K562 (cell line): Measurements from ENCODE around the gene ALK. TPM values are rescaled to one million over a fixed set of nuclear protein-coding genes. Genes with fewer than 3 reads are reported as not detected.

Experiments used
- ATAC-seq: fragments of 200-7000 bp; cut with Tn5 transposase; 3 replicates; pipeline ENCODE4 v1.9.1; 2020; ENCODE audit warnings: moderate library complexity
- BruUV-seq: library from RNA; stranded (reverse); fragments of 400-500 nt; replicated peaks from 2 replicates; lab custom pipeline; 2021; lab: Mats Ljungman, UMichigan
- CTCF ChIA-PET: fragments of 300-600 bp; formaldehyde crosslinking; extraction: SDS; loops from one replicate; lab custom pipeline; 2021; ENCODE audit warnings: low intra/inter-chr PET ratio; lab: Yijun Ruan, JAX
- POLR2A ChIA-PET: fragments of 300-600, 350-650 bp; sonication (Branson Sonifier 250); formaldehyde crosslinking; extraction: SDS; loops from one replicate; lab custom pipeline; 2021; ENCODE audit warnings: antibody characterized with exemption, inconsistent platforms; lab: Yijun Ruan, JAX
- DNase-seq, 4 experiments: peaks; one replicate each; pipeline versions ENCODE4 v3.0.0 to v3.0.0-alpha.2; 2011 to 2018; ENCODE audit warnings: low spot score in 3 of 4, mixed read lengths in 3 of 4; ENCODE audit errors: extremely low read depth in 1 of 4
- FAIRE-seq: peaks from 2 replicates; lab custom pipeline; 2011; peaks lifted over from hg19 to GRCh38; lab: Jason Lieb, UNC
- H2AFZ ChIP-seq: 2 replicates; pipeline ENCODE4 v1.6.0; 2011; ENCODE audit warnings: low read depth, low read length, control low read depth, inconsistent platforms
- H3K27ac ChIP-seq: fragments of 200-600 bp; 3 replicates; pipeline ENCODE4 v1.8.0; 2011; ENCODE audit warnings: low read depth, mild to moderate bottlenecking, control low read depth, inconsistent platforms, low read length, moderate library complexity, mixed read lengths; ENCODE audit errors: extremely low read depth
- H3K27me3 ChIP-seq, 2 experiments: fragments of 300-600 bp in 1 of 2; 2 replicates in 1 of 2; 3 replicates in 1 of 2; pipeline versions ENCODE4 v1.6.0 to v1.8.0; 2011; ENCODE audit warnings: inconsistent platforms in 2 of 2, low read length in 2 of 2, mild to moderate bottlenecking in 1 of 2, mixed read lengths in 1 of 2, moderate library complexity in 1 of 2; ENCODE audit not compliant: control insufficient read depth in 2 of 2, insufficient read depth in 2 of 2
- H3K36me3 ChIP-seq: fragments of 300-600 bp; 3 replicates; pipeline ENCODE4 v1.8.0; 2011; ENCODE audit warnings: mild to moderate bottlenecking, low read length, inconsistent platforms; ENCODE audit not compliant: control insufficient read depth, insufficient read depth
- H3K4me1 ChIP-seq, 2 experiments: fragments of 200-600 bp in 1 of 2; replicated peaks in 1 of 2; 2 replicates in 1 of 2; 3 replicates in 1 of 2; pipeline versions ENCODE4 v1.5.1 to v1.8.0; 2011; ENCODE audit warnings: inconsistent platforms in 2 of 2, low read length in 2 of 2, mild to moderate bottlenecking in 1 of 2, mixed read lengths in 1 of 2, moderate library complexity in 1 of 2; ENCODE audit not compliant: control insufficient read depth in 2 of 2, insufficient read depth in 2 of 2
- H3K4me2 ChIP-seq: 2 replicates; pipeline ENCODE4 v1.6.1; 2011; ENCODE audit warnings: low read length, control low read depth, inconsistent platforms, mixed read lengths; ENCODE audit not compliant: insufficient read depth
- H3K4me3 ChIP-seq: fragments of 200-600 bp; sonication (generic), shearing (Covaris generic); 2 replicates; pipeline ENCODE4 v1.5.1; 2016; ENCODE audit warnings: control low read depth, inconsistent platforms
- H3K79me2 ChIP-seq: fragments of 200-600 bp; 3 replicates; pipeline ENCODE4 v1.8.0; 2011; ENCODE audit warnings: low read length, inconsistent platforms; ENCODE audit not compliant: control insufficient read depth, insufficient read depth
- H3K9ac ChIP-seq, 2 experiments: 2 replicates each; pipeline versions ENCODE4 v1.6.0 to v1.6.1; 2011; ENCODE audit warnings: low read depth in 2 of 2, low read length in 2 of 2, control low read depth in 1 of 2, inconsistent platforms in 1 of 2, mild to moderate bottlenecking in 1 of 2, mixed read lengths in 1 of 2; ENCODE audit not compliant: insufficient read depth in 1 of 2
- H3K9me1 ChIP-seq: one replicate; pipeline ENCODE4 v1.6.0; 2011; ENCODE audit warnings: inconsistent platforms, mild to moderate bottlenecking, low read length, moderate library complexity; ENCODE audit not compliant: control insufficient read depth, insufficient read depth
- H3K9me3 ChIP-seq: replicated peaks from 2 replicates; pipeline ENCODE4 v1.5.1; 2011; ENCODE audit warnings: low read depth, low read length, inconsistent platforms; ENCODE audit not compliant: control insufficient read depth, insufficient read depth
- H4K20me1 ChIP-seq: replicated peaks from 2 replicates; pipeline ENCODE4 v1.6.1; 2011; ENCODE audit warnings: low read length, inconsistent platforms, mixed read lengths; ENCODE audit not compliant: control insufficient read depth, insufficient read depth
- CBX5 ChIP-seq: IDR thresholded peaks from 2 replicates; pipeline ENCODE4 v1.6.1; 2014; ENCODE audit warnings: low read depth, borderline replicate concordance
- CHCHD3 ChIP-seq: fragments of 250-450 bp; sonication (Bioruptor Pico); IDR thresholded peaks from 2 replicates; pipeline ENCODE4 v2.1.2; 2022; ENCODE audit warnings: mild to moderate bottlenecking
- CHD4 ChIP-seq: fragments of 200-600 bp; sonication (generic); IDR thresholded peaks from 3 replicates; pipeline ENCODE4 v1.6.1; 2012; ENCODE audit warnings: low read depth, mild to moderate bottlenecking, mixed read lengths, low read length, inconsistent platforms; ENCODE audit not compliant: insufficient read depth, insufficient replicate concordance, poor library complexity, severe bottlenecking
- FOXM1 ChIP-seq, 2 experiments: fragments of 450-650 bp in 1 of 2; sonication (generic) in 1 of 2; formaldehyde crosslinking in 1 of 2; IDR thresholded peaks; 2 replicates each; pipeline versions ENCODE4 v1.6.1 to v1.9.0; 2017 to 2022; ENCODE audit warnings: low read depth in 2 of 2, mild to moderate bottlenecking in 2 of 2, missing genetic modification reagents in 1 of 2, moderate library complexity in 1 of 2
- MAZ ChIP-seq, 2 experiments: fragments of 450-650 bp in 1 of 2; sonication (generic) in 1 of 2; formaldehyde crosslinking; IDR thresholded peaks in 1 of 2; conservative IDR thresholded peaks in 1 of 2; 2 replicates each; pipeline versions ENCODE4 v1.4.0 to v1.5.0; 2020; ENCODE audit warnings: mild to moderate bottlenecking in 1 of 2, missing genetic modification reagents in 1 of 2
- MLLT1 ChIP-seq, 2 experiments: fragments of 450-650 bp; IDR thresholded peaks; 2 replicates each; pipeline ENCODE4 v1.6.1; 2016
- NELFE ChIP-seq: IDR thresholded peaks from 2 replicates; pipeline ENCODE4 v1.6.1; 2011; ENCODE audit warnings: mild to moderate bottlenecking; ENCODE audit not compliant: insufficient read depth, insufficient read length
- NFATC3 ChIP-seq: fragments of 450-650 bp; IDR thresholded peaks from 2 replicates; pipeline ENCODE4 v1.6.1; 2017; ENCODE audit warnings: mild to moderate bottlenecking
- POLR3G ChIP-seq: IDR thresholded peaks from 2 replicates; pipeline ENCODE4 v1.6.1; 2011; ENCODE audit not compliant: insufficient read length, insufficient replicate concordance; ENCODE audit errors: extremely low read depth
- RUNX1 ChIP-seq: sonication (generic); IDR thresholded peaks from 2 replicates; pipeline ENCODE4 v1.6.1; 2016; ENCODE audit warnings: antibody characterized with exemption, low read depth
- SMARCE1 ChIP-seq: fragments of 450-650 bp; IDR thresholded peaks from 2 replicates; pipeline ENCODE4 v1.7.1; 2016; ENCODE audit warnings: mild to moderate bottlenecking
- STAT6 ChIP-seq: sonication (generic); formaldehyde crosslinking; IDR thresholded peaks from 2 replicates; pipeline ENCODE4 v1.8.1; 2023; ENCODE audit warnings: mild to moderate bottlenecking, missing genetic modification reagents
- ZBTB33 ChIP-seq: sonication (generic); formaldehyde crosslinking; IDR thresholded peaks from 2 replicates; pipeline ENCODE4 v1.8.1; 2023; ENCODE audit warnings: mild to moderate bottlenecking, missing genetic modification reagents
- ZNF395 ChIP-seq: fragments of 200-800 bp; sonication (Bioruptor generic); IDR thresholded peaks from 2 replicates; pipeline ENCODE4 v1.6.1; 2017; ENCODE audit warnings: missing genetic modification characterization, missing compliant biosample characterization
- WGBS: fragments of 100-300 bp; shearing (Covaris generic); methylation state at CpG from one replicate; pipeline ENCODE4 v1.1.6; 2016; ENCODE audit warnings: low coverage, mixed read lengths; ENCODE audit not compliant: insufficient coverage; ENCODE audit errors: missing lambda C conversion rate; 5-methylcytosine and 5-hydroxymethylcytosine counted together
- in situ Hi-C: fragments of 300-500 bp; cut with MboI; formaldehyde crosslinking; loops from 4 replicates; pipeline ENCODE4 v1.15.0; 2018; ENCODE audit warnings: inconsistent platforms, mixed read lengths
- intact Hi-C: fragments of 100-400 bp; cut with micrococcal nuclease; formaldehyde crosslinking; loops from 2 replicates; pipeline ENCODE4 v1.14.2; 2022
- polyA plus RNA-seq, 8 experiments: library from polyadenylated mRNA; depleted of rRNA in 4 of 8; stranded (reverse) in 5 of 8; unstranded in 3 of 8; fragments of >200 nt; fragmentation: Nextera tagmentation in 2 of 8; fragmentation: Illumina TruSeq in 1 of 8; extraction: Ambion mirVana in 2 of 8; extraction: Trizol in 1 of 8; gene quantifications; 2 replicates each; pipeline versions ENCODE4 v1.2.1 to v1.2.3, GENCODE V29; 2011 to 2014; ENCODE audit warnings: inconsistent platforms in 1 of 8, missing spikeins in 1 of 8
- total RNA-seq, 7 experiments: library from RNA; depleted of rRNA in 6 of 7; stranded (reverse); fragments of >200 nt in 6 of 7; fragmentation: Illumina TruSeq in 2 of 7; extraction: Trizol in 2 of 7; gene quantifications; 2 replicates each; pipeline versions ENCODE4 v1.2.1 to v1.2.3, GENCODE V29; 2011 to 2021; ENCODE audit warnings: low replicate concordance in 1 of 7

ALK gene
- total and polyA plus RNA-seq, 9 of the 15 experiments (the other 6 are each of a cell fraction or from before 2014, with no cell fraction given), result not detected

- Histone ChIP-seq H3K9me3 (no peaks in the 10 kb centered on the region), H3K4me2 (no peak overlapping the region), H3K4me1 (no peaks in the 10 kb centered on the region), H3K36me3 (no peaks in the 10 kb centered on the region), H3K27me3 (no peaks in the 10 kb centered on the region; a peak in 2 of 5 replicates), H3K4me3 (no peak overlapping the region), H3K9ac (no peak overlapping the region), H3K79me2 (no peaks in the 10 kb centered on the region), H3K27ac (no peak overlapping the region), H4K20me1 (no peaks in the 10 kb centered on the region), H2AFZ (no peak overlapping the region), H3K9me1 (peaks cover 6% of the 10 kb centered on the region)
- no peak for FAIRE-seq
- no peak for ATAC-seq
- 2% methylated on average over 4 of the region's 4 CpGs for WGBS
- intact Hi-C loops (no loop called here), in situ Hi-C loops (no loop called here)
- DNase-seq, result no peak
- BruUV-seq, result no TSS peak
- ChIA-PET POLR2A (no interaction called here), CTCF (no interaction called here)
- no peak for TF ChIP-seq CHCHD3 (CRISPR knock-in tag)
- no peak for TF ChIP-seq CHD4
- no peak for TF ChIP-seq SMARCE1
- TF ChIP-seq STAT6, result no peak
- TF ChIP-seq RUNX1, result no peak
- TF ChIP-seq MLLT1 (IDR thresholded peaks at IDR 0.05), result no peak
- no peak for TF ChIP-seq FOXM1 (IDR thresholded peaks at IDR 0.05; ENCODE audit: low read depth)
- no peak for TF ChIP-seq FOXM1 (CRISPR knock-in tag; IDR thresholded peaks at IDR 0.05; ENCODE audit: low read depth)
- no peak for TF ChIP-seq NFATC3
- no peak for TF ChIP-seq POLR3G
- no peak for TF ChIP-seq NELFE
- TF ChIP-seq ZNF395, result no peak
- TF ChIP-seq CBX5, result no peak
- no peak for TF ChIP-seq MAZ (CRISPR knock-in tag; conservative IDR thresholded peaks at IDR 0.05 in 1 of 2, IDR thresholded peaks at IDR 0.05 in 1 of 2)
- no peak for TF ChIP-seq ZBTB33 (CRISPR knock-in tag)
Measured at GRCh38 chr2:29803537-29803936, 117.8 kb downstream of the ALK start.
